GM18502 (cell line): ENCODE measurements around the gene PRXL2B.

Experiments used
- ATAC-seq: cut with Tn5 transposase; IDR thresholded peaks from one replicate; pipeline ENCODE4 v1.9.1; 2021; ENCODE audit warnings: mild to moderate bottlenecking; ENCODE audit not compliant: unreplicated experiment, poor library complexity

Gene PRXL2B, protein sequence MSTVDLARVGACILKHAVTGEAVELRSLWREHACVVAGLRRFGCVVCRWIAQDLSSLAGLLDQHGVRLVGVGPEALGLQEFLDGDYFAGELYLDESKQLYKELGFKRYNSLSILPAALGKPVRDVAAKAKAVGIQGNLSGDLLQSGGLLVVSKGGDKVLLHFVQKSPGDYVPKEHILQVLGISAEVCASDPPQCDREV

GRCh38 chr1:2586154-2587070 is at the start of gene PRXL2B:
TSS of gene PRXL2B (plus strand) at chr1:2586777. CDS start at chr1:2586886, 109 bp downstream.
- peak; percentile 73 for ATAC-seq

DNA sequence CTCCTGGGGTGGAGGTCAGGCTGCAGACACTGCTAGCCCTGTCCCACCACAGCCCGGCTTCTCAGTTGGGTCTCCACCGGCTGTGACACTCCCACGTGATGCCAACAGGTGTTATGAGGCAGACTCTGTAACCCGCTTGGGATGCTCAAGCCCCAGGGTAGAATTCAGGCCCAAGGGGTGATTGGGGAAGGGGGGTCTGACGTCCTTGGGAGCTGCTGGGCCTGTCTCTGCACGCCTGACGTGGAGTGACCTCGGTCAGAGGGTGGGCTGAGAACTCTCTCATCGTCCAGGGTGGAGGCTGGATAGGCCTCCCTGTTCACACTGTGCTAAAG is 48.8 kb upstream of the PRXL2B start:
- no peak for ATAC-seq

GRCh38 chr1:2538376-2538775 is 48.2 kb upstream of the PRXL2B start:
- no peak for ATAC-seq

DNA sequence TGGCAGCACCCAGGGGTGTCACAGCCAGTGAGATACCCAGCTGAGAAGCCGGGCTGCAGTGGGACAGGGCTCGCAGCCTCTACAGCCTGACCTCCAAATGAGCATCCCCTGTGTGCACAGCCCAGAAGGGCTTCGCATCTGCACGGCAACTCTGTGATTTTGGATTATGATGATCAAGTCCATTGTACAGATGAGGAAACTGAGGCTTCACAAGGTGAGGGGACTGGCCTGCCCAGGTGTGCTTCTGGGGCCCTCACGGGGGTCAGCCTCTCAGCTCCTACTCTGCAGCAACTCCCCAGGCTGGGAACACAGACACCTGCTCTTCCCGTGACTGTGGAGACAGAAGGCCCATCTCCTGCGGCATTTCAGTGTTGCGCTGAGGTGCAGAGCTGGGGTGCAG is 47.7 kb upstream of the PRXL2B start:
- no peak for ATAC-seq

DNA sequence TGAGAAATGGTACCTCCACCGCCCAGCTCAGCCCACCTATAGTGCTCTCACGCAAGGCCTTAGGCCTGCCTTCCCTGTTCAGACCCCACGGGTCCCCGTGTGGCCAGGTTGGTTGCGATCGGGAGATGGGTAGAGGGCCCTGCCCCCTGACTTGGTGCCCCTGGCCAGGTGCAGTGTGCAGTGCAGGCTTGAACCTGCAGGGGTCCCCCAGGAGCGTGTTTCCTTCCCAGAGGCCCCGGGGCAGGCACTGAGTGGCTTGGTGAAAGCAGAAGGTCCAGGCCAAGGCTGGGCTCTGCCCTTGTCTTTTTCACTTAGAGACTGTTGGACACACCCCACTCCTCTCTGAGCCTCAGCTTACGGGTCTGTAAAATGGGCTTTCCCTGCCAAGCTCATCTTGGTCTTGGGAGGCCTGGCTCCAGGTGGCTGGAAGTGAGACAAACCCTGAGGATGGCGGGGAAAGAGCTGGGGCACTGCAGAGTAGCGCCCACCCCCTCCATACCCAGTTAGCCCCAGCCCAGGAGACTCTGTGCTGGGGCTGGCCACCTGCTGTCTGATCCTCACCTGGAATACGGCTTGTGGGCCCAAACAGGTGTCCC is 47.2 kb upstream of the PRXL2B start:
- no peak for ATAC-seq

DNA sequence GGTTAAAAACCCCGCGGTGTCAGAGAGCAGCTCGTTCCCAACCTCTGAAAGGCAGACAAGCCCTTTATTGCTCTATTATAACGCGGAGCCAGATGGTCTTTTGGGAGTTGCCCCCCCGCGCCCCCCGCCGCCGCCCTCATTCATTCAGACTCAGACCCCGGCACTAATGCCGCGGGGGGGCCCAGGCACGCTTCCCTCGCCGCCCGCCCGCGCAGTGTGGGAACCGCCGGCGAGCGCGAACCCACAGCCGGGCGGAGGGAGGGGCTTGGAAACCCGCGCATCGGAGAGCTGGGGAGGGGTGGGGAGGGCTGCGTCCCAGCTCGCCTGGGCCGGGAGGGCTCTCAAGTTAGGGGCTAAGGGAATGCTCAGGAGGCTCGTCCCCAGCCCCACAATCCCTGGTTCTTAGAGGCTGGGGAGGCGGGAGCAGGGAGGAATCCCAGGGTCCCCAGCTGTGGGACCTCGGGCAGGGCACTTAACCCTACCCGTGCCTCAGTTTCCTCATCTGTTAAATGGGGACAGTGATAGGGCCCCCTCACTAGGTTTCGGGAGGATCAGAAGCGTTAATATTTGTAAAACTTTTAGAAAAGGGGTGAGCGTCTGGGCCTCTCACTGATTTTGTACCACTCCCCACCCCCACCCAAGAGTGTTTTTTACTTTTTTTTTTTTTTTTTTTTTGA is 45.6 kb upstream of the PRXL2B start:
- ATAC-seq, result no peak

DNA sequence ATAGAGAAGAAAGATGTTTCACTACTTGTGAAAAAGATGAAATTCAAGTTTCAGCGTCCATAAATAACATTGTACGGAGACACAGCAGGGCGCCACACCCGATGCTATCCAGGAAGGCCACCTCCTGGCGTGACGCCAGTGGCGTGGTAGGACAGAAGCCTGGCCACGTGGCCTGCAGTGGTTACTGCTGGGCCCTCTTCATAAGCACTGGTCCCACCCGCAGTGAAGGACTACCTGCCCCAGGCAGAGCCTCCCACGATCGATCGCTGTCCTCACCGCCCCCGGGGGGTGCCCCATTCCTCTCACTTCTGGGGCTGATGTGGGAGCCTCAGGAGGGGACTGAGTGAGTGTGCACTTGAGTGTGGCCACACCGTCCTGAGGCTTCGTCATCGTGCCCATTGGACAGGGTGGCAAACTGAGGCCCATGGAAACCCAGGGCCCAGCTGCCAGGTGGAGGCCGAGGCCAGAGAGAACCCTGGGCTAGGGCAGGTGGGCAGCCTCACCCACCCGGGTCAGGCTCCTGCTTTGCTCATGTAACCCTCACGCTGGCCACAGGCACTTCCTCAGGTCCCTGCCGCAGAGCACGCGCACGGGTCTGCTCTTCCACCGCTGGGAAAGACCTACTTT is 44.8 kb upstream of the PRXL2B start:
- no peak for ATAC-seq

- ATAC-seq, result no peak
Measured at GRCh38 chr1:2542246-2542915, 44.2 kb upstream of the PRXL2B start.

DNA sequence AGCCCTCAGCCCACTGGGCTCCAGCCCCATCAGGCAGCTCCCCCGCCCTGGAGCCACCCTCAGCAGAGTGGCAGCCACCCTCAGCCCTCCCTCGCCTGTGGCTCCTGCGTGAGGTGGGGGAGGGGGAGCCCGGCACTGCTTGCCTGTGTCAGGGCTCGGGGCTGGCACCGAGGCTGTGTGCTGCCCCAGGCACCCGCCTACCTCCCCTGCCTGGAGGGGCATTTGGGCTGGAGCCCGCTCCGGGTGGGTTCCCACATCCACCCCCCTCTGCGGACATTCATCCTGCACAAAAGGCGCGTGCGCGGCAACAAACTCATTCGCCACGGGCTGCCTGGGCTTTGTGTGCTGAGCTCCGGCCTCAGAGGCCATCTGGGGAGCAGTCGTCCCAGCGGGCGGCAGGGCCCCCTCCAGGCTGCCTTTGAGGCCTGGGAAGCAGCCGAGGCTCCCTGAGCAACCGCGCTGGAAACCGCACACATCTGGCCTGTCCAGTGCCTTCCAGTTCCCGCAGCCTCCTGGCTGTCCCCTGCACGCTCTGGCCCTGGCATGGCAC is 43.0 kb upstream of the PRXL2B start:
- ATAC-seq, result no peak

DNA sequence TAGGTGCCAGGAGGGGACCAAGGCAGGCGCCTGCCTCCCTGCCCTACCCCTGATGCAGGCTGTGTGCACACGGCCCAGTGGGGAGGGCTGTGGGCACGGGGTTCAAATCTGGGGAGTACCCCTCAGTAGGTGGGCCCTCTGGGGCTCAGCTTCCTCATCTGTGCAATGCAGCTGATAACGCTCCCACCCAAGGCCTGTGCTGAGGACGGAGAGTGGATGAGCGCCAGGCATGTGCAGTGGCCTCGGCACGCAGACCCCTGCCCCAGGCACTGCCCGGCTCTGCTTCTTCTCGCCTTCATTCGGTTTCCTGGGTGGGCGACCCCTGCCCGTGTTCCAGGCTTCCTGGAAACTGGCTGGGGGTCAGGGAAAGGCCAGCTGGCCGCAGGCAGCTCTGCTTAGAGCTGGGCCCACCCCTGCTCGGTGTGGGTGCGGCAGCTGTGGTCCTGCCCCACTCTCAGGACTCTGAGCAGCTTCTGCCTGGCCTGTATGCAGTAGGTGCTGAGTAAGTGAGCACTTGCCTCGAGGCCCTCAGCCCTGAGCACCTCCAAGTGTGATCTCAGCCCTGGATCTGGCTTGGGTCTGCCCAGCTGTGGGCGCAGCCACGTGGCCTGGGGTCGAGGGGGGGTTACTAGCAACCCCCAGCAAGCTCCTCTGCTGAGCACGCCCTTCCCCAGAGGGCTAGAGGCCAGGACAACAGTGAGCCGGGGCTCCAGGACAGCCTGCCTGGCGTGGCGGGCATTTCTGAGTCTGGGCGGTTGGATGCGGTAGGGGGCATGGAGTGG is 42.3 kb upstream of the PRXL2B start:
- no peak for ATAC-seq

- ATAC-seq, result no peak
Measured at GRCh38 chr1:2544875-2545640, 41.5 kb upstream of the PRXL2B start.

- ATAC-seq, result peak; percentile 42
Measured at GRCh38 chr1:2545754-2546514, 40.6 kb upstream of the PRXL2B start.

DNA sequence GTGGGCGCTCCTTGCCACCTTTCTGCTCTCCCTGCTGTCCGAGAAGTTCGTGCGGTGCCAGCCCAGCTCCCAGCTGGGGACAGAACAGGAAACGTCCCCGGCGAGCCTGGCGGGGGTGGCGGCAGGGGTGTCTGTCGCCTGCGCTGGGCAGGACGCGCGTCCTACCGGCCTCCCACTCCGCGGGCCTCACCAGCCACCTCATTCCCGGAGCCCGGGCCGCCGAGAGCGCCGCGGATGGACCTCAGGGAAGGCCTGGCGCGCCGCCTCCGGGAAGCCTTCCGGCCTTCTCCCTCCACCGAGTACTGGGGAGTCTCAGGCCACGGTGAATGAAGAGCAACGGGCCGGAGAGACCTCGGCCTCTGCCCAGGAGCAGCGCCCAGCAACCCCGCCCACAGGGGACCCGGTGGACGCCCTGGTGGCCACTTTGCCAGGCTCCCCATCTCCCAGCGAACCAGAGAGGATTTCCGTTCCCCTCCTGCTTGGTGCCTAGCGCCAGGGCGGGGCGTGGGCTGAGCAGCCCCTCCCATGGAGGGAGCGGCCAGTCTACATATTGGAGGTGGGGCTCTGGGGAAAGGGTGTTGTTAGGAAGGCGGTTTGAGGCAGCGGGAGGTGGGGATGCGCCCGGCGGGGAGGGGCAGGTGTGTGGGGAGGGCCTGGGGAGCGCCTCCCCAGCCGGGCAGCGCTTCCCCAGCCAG is 39.9 kb upstream of the PRXL2B start:
- peak; percentile 42 for ATAC-seq

GRCh38 chr1:2547210-2548067 is 39.1 kb upstream of the PRXL2B start:
- no peak for ATAC-seq

DNA sequence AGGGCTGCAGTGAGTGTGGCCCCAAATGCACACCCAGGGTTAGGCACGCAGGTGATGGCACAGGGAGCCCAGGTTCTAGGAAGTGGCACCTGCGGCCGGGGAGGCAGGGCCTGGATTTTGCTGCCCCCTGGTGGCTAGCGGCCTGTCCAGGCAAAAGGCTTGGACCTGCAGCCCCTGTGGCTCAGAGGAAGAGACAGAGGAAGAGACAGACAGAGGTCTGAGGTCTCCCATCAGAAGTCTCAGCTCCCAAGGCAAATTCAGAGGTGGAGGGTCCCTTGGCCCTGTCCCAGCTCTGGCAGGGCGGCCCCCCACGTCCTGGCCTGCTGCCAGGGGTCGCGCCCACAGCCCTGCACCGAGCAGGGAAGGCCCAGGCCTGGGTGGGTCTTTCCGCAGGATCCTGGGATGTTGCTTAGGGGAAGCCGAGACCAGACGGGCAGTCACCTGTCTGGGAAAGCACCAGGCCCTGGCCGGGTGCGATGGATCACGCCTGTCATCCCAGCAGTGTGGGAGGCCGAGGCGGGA is 38.4 kb upstream of the PRXL2B start:
- ATAC-seq, result peak; percentile 18
